ENCODE results near the gene GMEB2. TPM values are rescaled to one million over a fixed set of nuclear protein-coding genes. Genes with fewer than 3 reads are reported as not detected.

Gene GMEB2
- total RNA-seq, 1 experiment from 2014 or later = 14.3 TPM

GRCh38 chr20:63543733-63544132 lies 83.2 kb downstream of the GMEB2 start:
- Histone ChIP-seq H3K27ac (ENCODE audit: insufficient read length, low read depth, low read length) (no peak overlapping the region), H3K18ac (ENCODE audit: insufficient read length, low read depth, low read length) (no peak overlapping the region)

More at GRCh38 chr20:63543733-63544132, 83.2 kb downstream of the GMEB2 start:
- Histone ChIP-seq H2BK12ac (ENCODE audit: insufficient read length, low read depth, low read length) (no peak overlapping the region), H4K20me1 (ENCODE audit: control insufficient read depth, insufficient read depth, insufficient read length) (peaks cover 3% of the 10 kb centered on the region), H3K9ac (ENCODE audit: extremely low read depth, insufficient read length, low read length) (no peak overlapping the region), H3K9me3 (ENCODE audit: control insufficient read depth, low read depth, low read length) (no peaks in the 10 kb centered on the region), H3K14ac (ENCODE audit: insufficient read depth, low read length) (no peak overlapping the region), H3K23ac (ENCODE audit: insufficient read length, low read depth, low read length) (no peak overlapping the region), H4K5ac (ENCODE audit: insufficient read length, low read depth, low read length) (no peak overlapping the region), H3K27me3 (ENCODE audit: insufficient read depth, low read length) (no peaks in the 10 kb centered on the region), H2BK15ac (ENCODE audit: low read depth, low read length) (no peak overlapping the region), H3K79me2 (ENCODE audit: insufficient read depth, low read length) (no peaks in the 10 kb centered on the region), H3K79me1 (ENCODE audit: insufficient read depth, low read depth, low read length, poor library complexity, severe bottlenecking) (no peaks in the 10 kb centered on the region), H2AK5ac (ENCODE audit: insufficient read length, low read length) (no peak overlapping the region), H3T11ph (ENCODE audit: low read length) (no peak overlapping the region), H4K91ac (ENCODE audit: insufficient read length, low read depth, low read length) (no peak overlapping the region), H3K56ac (ENCODE audit: insufficient read length, low read depth, low read length) (no peak overlapping the region), H3K4ac (ENCODE audit: low read depth, low read length) (no peak overlapping the region), H3K4me2 (ENCODE audit: insufficient read depth, insufficient read length, low read length) (no peak overlapping the region), H3K23me2 (ENCODE audit: insufficient read length, low read depth, low read length, poor library complexity, severe bottlenecking) (no peaks in the 10 kb centered on the region), H3K4me1 (ENCODE audit: insufficient read depth, low read length) (no peaks in the 10 kb centered on the region; the same call in 1 of the 2 replicates), H2BK120ac (ENCODE audit: low read depth, low read length, poor library complexity, severe bottlenecking) (no peak overlapping the region), H2BK20ac (ENCODE audit: low read depth, low read length, poor library complexity, severe bottlenecking) (no peak overlapping the region), H4K8ac (replicated peaks; ENCODE audit: insufficient read length, low read depth, low read length) (no peak overlapping the region), H2BK5ac (ENCODE audit: insufficient read length, low read length) (no peak overlapping the region), H2AFZ (ENCODE audit: low read length) (no peak overlapping the region)
- 100% methylated on average over 4 of the region's 6 CpGs for WGBS (ENCODE audit: extremely low coverage, insufficient read length, low lambda C conversion rate)
- Mint-ChIP-seq H3K27me3 (ENCODE audit: low read depth) (no peaks in the 10 kb centered on the region), H3K9me3 (no peaks in the 10 kb centered on the region), H3K4me1 (peaks cover 5 to 16% of the 10 kb centered on the region in 2 experiments), H3K27ac (no peak overlapping the region), H3K4me3 (no peak overlapping the region), H3K36me3 (ENCODE audit: insufficient read depth in 1 of 3, low read depth in 3 of 3) (no peaks in the 10 kb centered on the region)
- no peak for TF ChIP-seq CTCF (conservative IDR thresholded peaks at IDR 0.05)
- DNase-seq = no peak
